Activated gamma-delta T cell treated with anti-CD3 and anti-CD28 coated beads, Interleukin-2, amount 50 U/mL, for 16 hours (primary cell): ENCODE measurements around the gene ARHGAP15.
"Not testable (repeated sequence)": the region's sequence is repeated elsewhere in the genome, so short reads cannot be mapped to it uniquely, and the experiment has no call there.

ENCODE experiments used
- DNase-seq: peaks from one replicate; pipeline ENCODE4 v3.0.0-alpha.2; 2020; ENCODE audit warnings: low read depth

Gene ARHGAP15

DNA sequence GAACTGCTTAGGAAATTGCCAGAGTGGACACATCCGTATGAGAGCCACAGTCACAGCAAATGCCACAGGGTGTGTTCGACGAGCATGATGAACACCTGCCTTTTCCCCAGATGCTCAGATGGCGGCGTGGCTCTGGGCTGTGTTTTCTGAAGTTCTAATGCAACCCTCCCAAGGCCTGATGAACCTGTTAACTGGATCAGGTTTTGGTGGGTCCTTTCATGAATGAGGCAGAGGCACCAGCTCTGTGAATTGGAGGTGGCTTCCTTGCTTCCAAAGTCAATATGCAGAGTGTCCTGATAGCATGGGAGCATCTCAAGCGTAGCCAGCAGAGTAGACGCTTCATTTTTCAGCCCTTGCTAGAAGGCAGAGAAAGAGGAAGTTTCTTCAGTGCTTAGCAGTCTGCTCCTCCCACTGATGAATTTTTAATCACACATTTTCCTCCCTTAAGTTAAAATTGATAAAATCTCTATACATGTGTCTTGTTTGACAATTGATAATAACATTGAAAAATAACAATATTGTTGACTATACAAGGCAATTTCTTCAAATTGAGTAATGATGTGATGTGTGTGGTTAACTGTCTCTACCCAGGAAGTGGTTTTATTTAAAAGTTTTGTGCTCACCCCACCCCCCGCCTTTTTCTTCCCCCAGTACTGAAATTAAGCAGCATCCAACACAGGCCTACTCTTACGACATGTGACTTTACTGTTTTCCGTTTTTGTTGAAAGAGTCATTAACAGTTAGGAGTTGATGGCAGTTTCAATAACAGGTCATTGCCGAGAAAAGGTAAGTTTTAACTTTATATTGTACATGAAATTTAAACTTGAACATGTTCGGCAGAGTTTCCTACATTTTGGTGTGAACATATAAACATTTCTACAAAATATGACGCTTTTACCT lies at the start of gene ARHGAP15:
TSS of gene ARHGAP15 (plus strand) at position 739 of the 900 bp plus-strand sequence.
- peak; percentile 59 for DNase-seq

DNA sequence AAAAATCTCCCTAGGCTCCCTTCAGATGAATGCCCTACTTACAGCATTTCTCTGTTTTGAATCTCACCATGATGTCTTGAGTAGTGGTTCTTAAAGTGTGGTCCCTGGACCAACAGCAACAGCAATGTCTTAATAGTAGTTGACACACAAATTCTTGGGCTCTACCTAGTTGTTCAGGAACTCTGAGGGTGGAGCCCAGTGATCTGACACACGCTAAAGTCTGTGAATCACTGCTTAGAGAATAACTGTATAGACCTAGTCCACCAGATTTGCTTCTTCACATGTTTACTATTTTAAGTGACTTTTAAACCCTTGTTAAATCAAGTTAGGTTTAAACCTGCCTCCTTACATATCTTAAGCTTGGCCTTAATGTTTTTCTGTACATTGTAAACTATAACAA lies 47.6 kb upstream of the ARHGAP15 start:
- DNase-seq = no peak

DNA sequence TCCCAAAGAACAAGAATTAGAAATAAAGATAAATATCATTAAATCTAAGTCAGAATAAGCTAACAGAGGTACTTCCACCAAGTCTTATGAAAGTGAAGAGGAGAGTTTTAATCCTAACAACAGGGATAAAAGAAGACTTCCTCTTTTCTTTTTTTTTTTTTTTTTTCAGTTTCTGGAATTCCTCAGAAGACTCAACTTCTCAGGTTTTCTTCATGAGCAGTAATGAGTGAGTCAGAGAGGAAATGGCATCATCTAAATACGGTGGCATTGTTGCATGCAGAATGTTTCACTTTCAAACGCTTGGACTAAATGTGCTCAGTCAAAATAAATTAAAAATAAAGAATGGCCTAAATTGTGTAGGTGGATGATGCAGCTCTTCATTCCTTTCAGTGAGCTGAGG lies 45.6 kb upstream of the ARHGAP15 start:
- no peak for DNase-seq

DNA sequence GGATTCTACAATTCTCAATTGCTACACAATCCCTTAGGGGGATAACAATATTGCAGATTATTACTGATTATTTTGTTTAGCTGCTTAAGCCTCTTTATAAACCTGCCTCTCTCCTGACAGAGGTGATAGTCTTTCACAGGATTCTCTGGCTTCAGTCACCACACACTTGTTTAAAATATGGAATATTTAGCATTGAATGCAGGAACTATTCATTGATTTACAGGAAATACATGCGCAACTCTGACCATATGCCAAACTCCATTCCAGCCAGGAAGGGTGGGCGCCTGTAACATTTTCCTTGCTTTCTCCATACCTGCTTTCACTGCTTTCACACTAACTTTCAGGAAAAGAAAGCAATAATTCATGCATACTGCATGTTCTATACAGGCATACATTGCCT lies 44.8 kb upstream of the ARHGAP15 start:
- no peak for DNase-seq

DNA sequence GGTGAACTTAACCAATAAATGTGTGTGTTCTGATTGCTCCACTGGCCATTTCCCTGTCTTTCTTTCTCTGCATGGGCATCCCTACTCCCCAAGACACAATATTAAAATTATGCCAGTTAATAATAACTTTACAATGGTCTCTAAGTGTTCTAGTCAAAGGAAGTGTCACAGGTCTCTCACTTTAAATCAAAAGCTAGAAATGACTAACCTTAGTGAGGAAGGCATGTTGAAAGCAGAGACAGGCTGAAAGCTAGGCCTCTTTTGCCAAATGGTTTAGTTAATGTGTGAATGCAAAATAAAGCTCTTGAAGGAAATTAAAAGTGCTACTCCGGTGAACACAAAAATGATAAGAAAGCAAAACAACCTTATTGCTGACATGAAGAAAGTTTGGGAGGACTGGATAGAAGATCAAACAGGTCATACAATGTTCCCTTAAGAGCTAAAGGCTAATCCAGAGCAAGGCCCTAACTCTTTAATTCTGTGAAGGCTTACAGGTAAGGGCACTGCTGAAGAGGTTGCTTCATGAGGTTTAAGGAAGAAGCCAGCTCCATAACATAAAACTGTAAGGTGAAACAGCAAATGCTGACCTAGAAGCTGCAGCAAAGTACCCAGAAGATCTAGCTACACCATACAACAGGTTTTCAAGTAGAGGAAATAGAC lies 44.0 kb upstream of the ARHGAP15 start:
- DNase-seq = no peak

DNA sequence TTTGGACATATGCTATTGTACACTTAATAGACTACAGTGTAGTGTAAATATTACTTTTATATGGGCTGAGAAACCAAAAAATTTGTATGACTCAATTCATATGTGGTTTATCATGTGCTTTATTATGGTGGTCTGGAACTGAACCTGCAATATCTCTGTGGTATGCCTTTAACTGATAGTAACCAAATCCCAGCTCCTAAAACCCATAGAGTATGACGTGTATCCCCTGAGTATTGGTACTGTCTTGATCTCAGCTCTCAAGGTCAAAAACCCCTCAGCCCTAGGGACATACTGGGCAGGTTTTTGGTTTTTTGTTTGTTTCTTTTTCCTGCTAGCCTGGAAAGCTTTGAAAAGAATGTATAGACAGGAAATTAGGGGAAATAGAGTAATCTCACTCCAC lies 42.2 kb upstream of the ARHGAP15 start:
- no peak for DNase-seq

DNA sequence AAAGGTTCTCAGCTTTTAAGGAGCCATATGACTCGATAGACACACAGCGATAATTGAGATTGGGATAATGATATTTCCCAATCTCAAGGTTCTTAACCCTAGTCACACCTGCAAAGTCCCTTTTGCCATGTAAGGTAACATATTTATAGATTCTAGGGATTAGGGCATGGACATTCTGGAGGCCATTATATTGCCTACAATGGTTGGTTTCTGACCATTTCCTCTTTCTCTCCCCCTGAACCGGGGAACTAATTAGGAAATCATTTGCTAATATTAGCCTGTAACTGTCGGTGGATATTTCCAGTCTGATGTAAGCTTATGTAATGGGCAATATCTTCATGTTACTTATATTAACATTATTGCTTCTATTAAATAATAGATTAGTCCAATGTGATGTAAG lies 40.8 kb upstream of the ARHGAP15 start:
- no peak for DNase-seq

DNA sequence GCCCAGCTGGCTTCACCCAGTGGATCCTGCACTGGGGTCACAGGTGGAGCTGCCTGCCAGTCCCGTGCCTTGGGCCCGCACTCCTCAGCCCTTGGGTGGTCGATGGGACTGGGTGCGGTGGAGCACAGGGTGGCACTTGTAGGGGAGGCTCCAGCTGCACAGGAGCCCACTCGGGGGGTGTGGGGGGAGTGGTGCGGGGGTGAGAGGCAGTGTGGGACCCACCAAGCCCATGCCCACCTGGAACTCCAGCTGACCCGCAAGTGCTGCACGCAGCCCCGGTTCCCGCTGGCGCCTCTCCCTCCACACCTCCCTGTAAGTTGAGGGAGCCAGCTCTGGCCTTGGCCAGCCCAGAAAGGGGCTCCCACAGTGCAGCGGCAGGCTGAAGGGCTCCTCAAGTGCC lies 39.7 kb upstream of the ARHGAP15 start:
- DNase-seq = not testable (repeated sequence)

DNA sequence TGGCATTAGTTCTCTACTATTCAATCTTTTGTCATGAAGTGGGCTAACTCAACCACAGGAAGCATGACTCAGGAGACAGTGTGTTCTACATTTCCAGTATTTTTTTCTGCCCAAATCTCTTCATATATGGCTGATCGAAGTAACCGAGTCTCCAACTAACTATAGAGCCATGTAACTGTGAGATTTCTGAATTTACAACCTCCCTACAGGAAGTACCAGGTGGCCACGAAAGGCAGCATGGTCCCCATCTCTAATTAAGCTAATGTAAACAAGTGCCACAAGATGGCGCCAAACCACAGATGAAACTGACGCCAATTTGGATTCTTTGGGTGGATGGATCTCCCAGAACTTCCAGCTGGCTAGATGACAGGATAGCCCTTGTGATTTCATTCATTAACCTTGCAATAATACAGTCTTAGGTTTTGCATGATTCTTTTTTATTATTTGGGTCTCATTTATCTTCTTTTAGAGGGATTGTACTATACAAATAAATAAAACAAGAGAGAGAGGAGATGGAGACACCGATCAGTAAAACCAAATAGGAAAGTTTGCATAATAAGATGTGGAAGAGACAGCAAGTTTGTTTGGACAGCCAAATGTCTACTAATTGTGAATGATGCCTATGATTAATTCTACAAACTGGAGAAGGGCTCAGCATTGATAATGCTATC lies 18.3 kb upstream of the ARHGAP15 start:
- DNase-seq = peak; percentile 49

DNA sequence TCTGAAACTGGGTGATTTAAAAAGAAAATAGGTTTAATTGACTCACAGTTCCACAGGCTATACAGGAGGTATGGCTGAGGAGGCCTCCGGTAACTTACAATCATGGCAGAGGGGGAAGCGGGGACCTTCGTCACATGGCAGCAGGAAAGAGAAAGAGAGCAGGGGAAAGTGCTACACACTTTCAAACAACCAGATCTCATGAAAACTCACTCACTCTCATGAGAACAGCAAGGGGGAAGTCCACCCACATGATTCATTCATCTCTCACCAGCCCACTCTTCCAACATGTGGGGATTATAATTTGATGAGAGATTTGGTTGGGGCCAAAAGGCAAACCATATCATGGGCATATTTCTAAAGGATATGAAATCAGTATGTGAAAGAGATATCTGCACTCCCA lies 12.0 kb upstream of the ARHGAP15 start:
- DNase-seq = no peak

DNA sequence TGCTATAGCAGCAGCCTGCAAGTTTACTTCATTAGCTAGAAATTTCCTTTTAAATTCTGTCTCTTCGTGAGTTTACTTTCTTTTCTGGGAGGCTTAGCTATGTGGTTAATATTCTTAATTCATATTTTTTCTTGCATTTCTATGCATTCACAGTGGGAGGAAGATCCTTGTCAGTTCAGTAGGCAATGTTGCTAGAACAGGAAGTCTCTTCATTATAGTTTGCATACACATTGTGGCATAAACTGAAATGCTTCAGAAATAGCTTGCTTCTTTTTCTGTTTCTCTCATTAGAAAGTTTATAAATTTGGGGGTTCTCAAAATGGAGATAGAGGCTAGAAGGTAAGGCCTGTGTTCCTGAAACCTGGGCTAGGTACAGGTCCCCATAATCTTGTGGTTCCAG lies 8.1 kb upstream of the ARHGAP15 start:
- DNase-seq = no peak

DNA sequence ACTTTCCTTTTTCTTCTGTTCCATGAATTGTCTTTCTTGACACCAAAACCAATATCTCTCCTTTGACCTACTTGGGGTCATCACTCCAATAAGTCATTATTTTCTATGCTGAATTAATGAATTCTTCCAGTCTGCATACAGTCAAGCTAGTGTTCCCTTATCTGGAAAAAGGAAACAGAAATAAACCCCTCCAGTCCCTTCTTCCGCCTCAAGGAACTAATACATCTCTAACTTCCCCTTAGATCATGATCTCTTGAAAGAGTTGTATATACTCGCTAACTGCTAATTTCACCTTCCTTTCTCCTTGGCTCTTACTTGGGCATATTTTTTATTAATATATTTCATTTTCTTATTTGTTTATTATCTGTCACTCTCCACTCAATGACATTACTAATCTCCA lies 7.3 kb upstream of the ARHGAP15 start:
- no peak for DNase-seq

DNA sequence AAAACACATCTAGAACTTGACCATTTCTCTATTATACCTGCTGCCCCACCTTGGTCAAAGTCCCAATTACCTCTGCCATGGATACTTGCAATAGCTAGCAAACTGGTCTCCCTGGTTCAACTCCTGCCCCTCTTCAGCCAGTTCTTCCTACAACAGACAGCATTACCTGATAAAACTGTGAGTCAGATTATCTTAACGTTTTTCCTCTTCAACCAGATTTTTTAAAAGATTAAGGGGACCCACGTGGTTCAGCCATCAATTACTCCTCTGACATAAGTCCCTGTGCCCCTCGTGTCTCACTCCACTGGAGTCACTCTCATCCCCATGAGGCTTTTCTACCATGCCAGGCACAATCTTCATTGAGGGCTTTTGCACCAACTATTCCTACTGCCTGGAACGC lies 5.3 kb upstream of the ARHGAP15 start:
- DNase-seq = no peak

DNA sequence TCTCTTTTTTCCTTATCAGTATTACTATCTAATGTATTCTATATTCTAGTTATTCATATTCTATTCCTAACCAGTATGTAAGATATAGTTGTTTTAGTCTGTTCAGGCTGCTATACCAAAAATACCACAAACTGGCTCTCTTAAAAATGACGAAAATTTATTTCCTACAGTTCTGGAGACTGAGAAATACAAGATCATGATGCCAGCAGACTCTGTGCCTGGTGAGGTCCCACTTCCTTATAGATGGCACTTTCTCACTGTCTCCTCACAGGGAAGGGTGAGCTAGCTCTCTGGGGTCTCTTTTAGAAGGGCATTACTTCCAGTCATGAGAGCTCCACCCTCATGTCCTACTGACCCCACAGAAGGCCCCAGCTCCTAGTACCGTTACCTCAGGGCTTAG lies 4.8 kb upstream of the ARHGAP15 start:
- DNase-seq = no peak

DNA sequence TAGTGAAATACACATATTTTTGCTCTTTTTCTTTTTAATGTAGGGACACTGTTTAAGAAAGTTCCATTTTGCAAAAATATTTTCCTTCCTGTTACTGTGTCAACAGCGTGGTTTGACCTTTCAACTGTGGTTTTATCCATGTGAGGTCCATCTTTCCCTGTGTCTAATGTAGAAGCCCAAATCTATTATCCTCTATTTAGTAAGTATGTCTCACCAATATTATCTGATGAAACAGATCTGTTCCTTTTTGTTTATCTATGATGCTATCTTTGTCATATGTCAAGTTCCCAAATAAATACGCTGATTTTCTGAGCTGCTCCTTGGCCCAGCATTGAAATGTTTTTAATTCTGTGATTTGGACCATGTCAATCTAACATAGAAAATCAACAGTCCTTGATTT lies 3.5 kb upstream of the ARHGAP15 start:
- no peak for DNase-seq

DNA sequence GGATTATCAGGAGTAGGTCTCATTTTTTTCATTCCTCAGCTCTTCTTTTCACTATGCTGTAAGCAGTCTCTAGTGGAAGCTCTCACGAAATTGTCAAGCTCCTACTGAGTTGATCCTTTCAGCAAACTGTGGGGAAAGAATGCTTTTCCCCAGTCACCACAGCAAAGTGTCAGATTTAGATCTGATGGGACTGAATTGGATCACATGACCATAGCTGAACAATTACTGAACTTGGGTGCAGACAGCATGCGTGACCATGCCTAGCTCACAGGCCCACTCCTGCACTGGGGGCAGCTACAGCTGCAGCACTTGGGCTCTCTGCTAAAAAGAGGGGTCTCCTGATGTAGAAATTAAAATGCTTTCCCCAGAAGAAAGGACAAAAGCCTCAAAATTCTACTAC lies 3.1 kb downstream of the ARHGAP15 start:
- DNase-seq = no peak

DNA sequence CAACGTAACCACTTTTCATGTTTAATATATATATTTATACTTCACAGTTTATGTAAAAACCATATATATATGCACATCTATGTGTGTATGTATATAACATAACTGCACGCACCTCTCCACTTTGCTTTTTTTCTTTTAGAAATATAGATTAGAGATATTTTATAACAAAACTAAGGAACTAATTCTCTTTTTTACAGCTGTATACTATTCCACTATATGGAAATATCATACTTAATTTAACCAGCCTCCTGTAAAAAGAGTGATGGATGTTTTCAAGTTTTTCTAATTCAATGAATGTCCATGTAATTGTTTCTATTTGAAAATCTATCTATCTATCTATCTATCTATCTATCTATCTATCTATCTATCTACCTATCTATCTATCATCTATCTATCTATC lies 4.6 kb downstream of the ARHGAP15 start:
- DNase-seq = no peak

DNA sequence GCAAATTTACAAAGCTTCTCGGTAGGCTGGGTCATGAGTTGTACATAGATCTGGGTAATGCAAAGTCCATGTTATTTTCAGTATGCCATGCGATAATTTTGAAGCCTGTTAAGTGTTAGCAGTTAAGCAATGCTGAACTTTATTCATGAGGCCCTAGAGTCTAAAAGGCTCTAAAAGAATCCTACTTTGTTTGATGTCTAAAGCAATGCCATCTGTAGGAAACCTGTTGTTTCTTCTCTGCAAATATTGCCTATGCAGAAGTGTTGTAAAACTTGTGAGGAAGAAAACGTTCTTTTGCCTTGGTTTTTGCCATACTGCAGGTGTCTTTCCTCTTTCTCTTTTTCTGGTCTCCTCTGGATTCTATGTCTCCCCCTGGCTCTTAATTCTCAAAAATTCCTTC lies 9.1 kb downstream of the ARHGAP15 start:
- DNase-seq = no peak

DNA sequence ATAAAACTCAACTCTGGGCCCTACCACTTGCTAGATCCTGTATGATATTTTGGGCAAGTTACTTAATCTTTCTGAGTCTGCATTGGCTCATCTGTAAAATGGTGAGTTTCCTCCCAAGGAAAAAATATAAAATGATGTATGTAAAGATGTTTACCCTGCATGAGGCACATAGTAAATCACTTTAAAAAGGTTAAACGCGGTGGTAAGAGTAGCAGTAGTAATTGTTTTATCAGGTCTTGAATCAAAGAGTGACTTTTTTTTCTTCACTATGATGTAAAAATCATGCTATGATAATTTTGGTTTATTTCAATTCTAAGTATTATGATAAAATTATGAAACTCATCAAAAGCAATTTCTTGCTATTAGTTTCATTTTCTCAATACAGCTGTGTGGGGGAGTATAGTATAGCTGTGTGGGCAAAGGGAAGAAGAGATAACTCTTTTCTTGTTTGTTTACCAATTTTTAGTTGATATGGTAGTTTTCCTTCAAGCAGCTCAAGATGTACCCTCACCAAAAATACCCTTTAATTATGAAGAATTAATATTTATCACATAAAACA lies 10.7 kb downstream of the ARHGAP15 start:
- no peak for DNase-seq

DNA sequence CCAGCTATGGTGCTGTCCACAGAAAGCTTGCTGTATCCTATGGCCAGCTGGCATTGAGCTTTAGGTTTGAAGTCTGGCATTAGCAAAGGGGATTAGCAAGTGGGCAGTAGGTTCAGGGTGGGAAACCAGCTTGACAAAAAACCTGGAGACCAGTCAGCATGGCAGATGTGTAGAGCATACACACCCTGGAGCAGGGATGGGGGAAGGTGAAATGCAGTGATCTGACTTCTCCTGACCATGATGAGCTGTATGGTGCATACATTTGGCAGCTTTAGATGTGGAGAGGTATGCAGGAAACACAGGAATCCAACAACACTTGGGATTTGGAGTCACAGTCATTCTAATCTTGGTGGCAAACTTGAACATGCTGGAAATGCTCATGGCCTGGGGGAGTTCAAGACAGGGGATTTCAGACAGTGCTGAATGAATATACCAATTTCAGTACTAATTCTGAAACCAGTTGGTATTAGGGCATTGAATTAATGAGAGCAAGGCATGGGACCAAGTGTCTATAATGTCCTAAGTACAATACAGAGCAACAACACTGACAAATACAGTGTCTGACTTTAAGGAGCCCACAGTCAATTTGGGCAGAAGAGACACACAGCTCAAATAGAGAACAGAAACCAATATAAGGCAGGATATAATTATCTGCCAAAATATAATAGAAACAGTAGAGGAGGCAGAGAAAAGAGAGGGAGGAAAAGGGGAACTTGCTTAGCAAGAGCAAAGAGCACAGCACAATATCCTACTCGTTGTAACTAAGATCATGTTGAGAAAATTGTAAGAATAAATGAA lies 11.8 kb downstream of the ARHGAP15 start:
- DNase-seq = no peak

DNA sequence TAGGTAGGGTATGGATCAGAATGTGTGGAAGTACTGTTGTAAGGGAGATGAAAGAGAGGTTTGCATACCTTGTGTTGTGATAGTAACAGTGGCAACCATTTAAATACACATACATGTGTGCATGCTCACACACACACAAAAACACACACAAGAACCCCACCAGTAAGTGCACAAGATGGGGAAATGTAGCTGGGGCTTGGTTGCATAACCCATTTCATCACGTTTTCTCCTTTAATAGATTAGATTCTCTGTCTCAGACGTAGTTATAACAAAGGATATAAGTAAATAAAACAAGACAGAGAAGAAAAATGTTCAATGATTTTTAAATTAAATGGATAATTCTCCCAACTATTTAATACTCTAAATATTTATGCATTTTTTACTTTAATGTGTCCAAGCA lies 13.4 kb downstream of the ARHGAP15 start:
- DNase-seq = no peak
